ENCODE measurements around the gene LAMC2. TPM values are rescaled to one million over a fixed set of nuclear protein-coding genes. Genes with fewer than 3 reads are reported as not detected.

Gene LAMC2
- total and polyA plus RNA-seq, 9 of the 15 experiments (the other 6 are each of a cell fraction or from before 2014, with no cell fraction given) = 0.02 to 0.03 TPM; not detected in 7

- peaks cover 11 to 46% of the 10 kb centered on the region in 2 experiments; a peak in 4 of 5 replicates for H3K27me3 ChIP-seq (ENCODE audit: control insufficient read depth in 2 of 2, insufficient read depth in 2 of 2, low read length in 2 of 2)
- 0 out of 2 replicates have a peak, but pooled peaks cover 9% of the 10 kb centered on the region for H4K20me1 ChIP-seq (replicated peaks; ENCODE audit: control insufficient read depth, insufficient read depth, low read length)
- H2AFZ ChIP-seq (ENCODE audit: low read depth, low read length) = no peak overlapping the region
- H3K36me3 ChIP-seq (ENCODE audit: control insufficient read depth, insufficient read depth, low read length) = no peaks in the 10 kb centered on the region
- H3K9me1 ChIP-seq (ENCODE audit: control insufficient read depth, insufficient read depth, low read length) = no peaks in the 10 kb centered on the region
- intact Hi-C loops (cut with micrococcal nuclease) (no loop called here), in situ Hi-C loops (cut with MboI) (no loop called here)
- 0% methylated on average over 7 of the region's 7 CpGs for WGBS (ENCODE audit: insufficient coverage, low coverage, missing lambda C conversion rate)
- no peak overlapping the region for H3K4me2 ChIP-seq (ENCODE audit: insufficient read depth, low read length)
- BruUV-seq (replicated peaks) = no TSS peak
- CTCF ChIA-PET (ENCODE audit: low intra/inter-chr PET ratio) = interaction anchor here (0.7 kb wide), 1 partner anchor 486 kb away, joined by 4 read pairs; no protein-coding TSS in a partner anchor
- H3K9ac ChIP-seq (ENCODE audit: insufficient read depth in 1 of 2, low read depth in 2 of 2, low read length in 2 of 2) = no peak overlapping the region
- no peaks in the 10 kb centered on the region for H3K9me3 ChIP-seq (replicated peaks; ENCODE audit: control insufficient read depth, insufficient read depth, low read depth, low read length)
- no peaks in the 10 kb centered on the region for H3K4me1 ChIP-seq (replicated peaks in 1 of 2; ENCODE audit: control insufficient read depth in 2 of 2, insufficient read depth in 2 of 2, low read length in 2 of 2)
- H3K79me2 ChIP-seq (ENCODE audit: control insufficient read depth, insufficient read depth, low read length) = no peaks in the 10 kb centered on the region
- H3K27ac ChIP-seq (ENCODE audit: extremely low read depth, low read depth, low read length) = no peak overlapping the region
- TF ChIP-seq EWSR1 (IDR thresholded peaks at IDR 0.05; ENCODE audit: borderline replicate concordance, low read depth, partially characterized antibody) = no peak
- no peak for TF ChIP-seq PHF20 (IDR thresholded peaks at IDR 0.05; ENCODE audit: partially characterized antibody)
- DNase-seq (ENCODE audit: extremely low read depth in 1 of 4, low spot score in 3 of 4) = no peak
- no peak overlapping the region for H3K4me3 ChIP-seq
- no peak for FAIRE-seq
- no peak for ATAC-seq
- POLR2A ChIA-PET = interaction anchor here (0.6 to 1.4 kb wide), 2 partner anchors 15 to 524 kb away, joined by 3 to 4 read pairs; no protein-coding TSS in a partner anchor
These were observed 92.0 kb downstream of the LAMC2 start for GRCh38 chr1:183277821-183278738.
